Lung (tissue), 12 donors: Measurements from ENCODE around the gene EEF1AKMT2. TPM values are rescaled to one million over a fixed set of nuclear protein-coding genes. Genes with fewer than 3 reads are reported as not detected.
A peak's percentile ranks its signal among the peaks of the same experiment; 100 is the strongest.

ENCODE experiments used
- ATAC-seq: fragments of 200-7000 bp; cut with Tn5 transposase; one replicate; pipeline ENCODE4 v1.9.1; 2020; ENCODE audit warnings: moderate number of reproducible peaks; ENCODE audit not compliant: insufficient read depth, low FRiP score
- DNase-seq, 3 donors: peaks; one replicate each; pipeline ENCODE4 v3.0.0-alpha.2; 2013 to 2017
- H3K27ac ChIP-seq, 2 donors: one replicate each; pipeline ENCODE4 v1.5.1; 2013; ENCODE audit warnings: mild to moderate bottlenecking in 2 of 2, moderate library complexity in 2 of 2, control low read depth in 1 of 2, inconsistent platforms in 1 of 2, low read depth in 1 of 2, low read length in 1 of 2
- H3K27me3 ChIP-seq, 3 donors: one replicate each; pipeline ENCODE4 v1.5.1; 2013; ENCODE audit warnings: low read length in 2 of 3; ENCODE audit not compliant: control insufficient read depth in 3 of 3, insufficient read depth in 3 of 3
- H3K36me3 ChIP-seq, 4 donors: one replicate each; pipeline ENCODE4 v1.5.1; 2013; ENCODE audit warnings: low read length in 4 of 4, mild to moderate bottlenecking in 1 of 4, moderate library complexity in 1 of 4; ENCODE audit not compliant: control insufficient read depth in 4 of 4, insufficient read depth in 4 of 4
- H3K4me1 ChIP-seq, 5 donors: one replicate each; pipeline ENCODE4 v1.5.1; 2013; ENCODE audit warnings: low read length in 5 of 5, mild to moderate bottlenecking in 2 of 5, moderate library complexity in 1 of 5; ENCODE audit not compliant: control insufficient read depth in 5 of 5, insufficient read depth in 5 of 5
- H3K4me3 ChIP-seq: one replicate; pipeline ENCODE4 v1.5.1; 2013; ENCODE audit warnings: mild to moderate bottlenecking, control low read depth, moderate library complexity
- H3K9ac ChIP-seq, 2 donors: one replicate each; pipeline ENCODE4 v1.5.1; 2013; ENCODE audit warnings: low read length in 2 of 2, control low read depth in 1 of 2; ENCODE audit not compliant: insufficient read depth in 1 of 2
- H3K9me3 ChIP-seq, 4 donors: one replicate each; pipeline ENCODE4 v1.5.1; 2013; ENCODE audit warnings: low read length in 3 of 4, mild to moderate bottlenecking in 1 of 4, moderate library complexity in 1 of 4; ENCODE audit not compliant: control insufficient read depth in 4 of 4, insufficient read depth in 3 of 4
- CTCF ChIP-seq: IDR thresholded peaks from 2 replicates; pipeline ENCODE4 v1.5.1; 2012; ENCODE audit warnings: mild to moderate bottlenecking; ENCODE audit errors: control extremely low read depth, extremely low read depth
- WGBS, 2 donors: extraction: QIAGEN DNeasy Blood & Tissue Kit; methylation state at CpG; one replicate each; pipeline ENCODE4 v1.1.7; 2013; 5-methylcytosine and 5-hydroxymethylcytosine counted together
- polyA plus RNA-seq, 2 donors: library from polyadenylated mRNA; stranded (reverse); fragments of 200-250 nt; gene quantifications; one replicate each; pipeline ENCODE4 v1.2.1, GENCODE V29; 2013
- total RNA-seq, 2 donors: library from RNA; depleted of rRNA in 1 of 2; stranded (reverse); fragments of >200 nt in 1 of 2; gene quantifications; one replicate each; pipeline ENCODE4 v1.2.1, GENCODE V29; 2014 to 2021
- donor health status: control.
- donor health status: control.
- donor health status: Bipolar disorder and iron deficiency.
- donor health status: healthy.
- donor health status: DM: yes; HTN: yes; CAD: no.

The EEF1AKMT2 gene
- total and polyA plus RNA-seq, 4 donors: 9.0 to 37.9 (median 16.0) TPM

- 0% methylated on average over 47 to 100 of the region's 100 CpGs for WGBS, 2 donors
- DNase-seq: peak; percentile 87 to 94 (median 88)
- peaks cover 0 to 16% (median 2%) of the 10 kb centered on the region in 4 donors for H3K36me3 ChIP-seq
These were observed 47.3 kb downstream of the EEF1AKMT2 start, which contains the start of gene FAM53B for GRCh38 chr10:124744102-124745050. TSS of gene FAM53B (minus strand) at chr10:124744378. CDS start at chr10:124706713, 37,665 bp downstream.

GRCh38 chr10:124743191-124744101, 48.2 kb downstream of the EEF1AKMT2 start:
- DNase-seq: peak; percentile 46 to 61 (median 49)
- peaks cover 5 to 59% (median 21%) of the 10 kb centered on the region in 5 donors for H3K4me1 ChIP-seq

More at GRCh38 chr10:124744102-124745050, 47.3 kb downstream of the EEF1AKMT2 start, which contains the start of gene FAM53B:
- peak within 1 kb of the TSS; percentile 77 for H3K4me3 ChIP-seq
- H3K9me3 ChIP-seq: no peaks in the 10 kb centered on the region
- H3K9ac ChIP-seq: peak within 1 kb of the TSS; percentile 31 to 51
- no peaks in the 10 kb centered on the region for H3K27me3 ChIP-seq
- peak; percentile 65 for ATAC-seq
- no peak for TF ChIP-seq CTCF
- H3K4me1 ChIP-seq: peaks cover 2 to 50% (median 20%) of the 10 kb centered on the region in 5 donors
- H3K27ac ChIP-seq: peak within 1 kb of the TSS; percentile 91 to 94

More at GRCh38 chr10:124743191-124744101, 48.2 kb downstream of the EEF1AKMT2 start:
- H3K27ac ChIP-seq: peak overlapping the region; percentile 91 to 94
- peak overlapping the region; percentile 77 for H3K4me3 ChIP-seq
- ATAC-seq: peak; percentile 14
- no peak for TF ChIP-seq CTCF
- no peaks in the 10 kb centered on the region for H3K27me3 ChIP-seq
- H3K9ac ChIP-seq: peak overlapping the region in 1 of 2 donors; percentile 31
- 1% methylated on average over 75 to 101 of the region's 101 CpGs for WGBS, 2 donors
- H3K36me3 ChIP-seq: peaks cover 0 to 16% (median 2%) of the 10 kb centered on the region in 4 donors
- no peaks in the 10 kb centered on the region for H3K9me3 ChIP-seq
